T-cell (primary cell): ENCODE results near the gene CFAP46. TPM values are rescaled to one million over a fixed set of nuclear protein-coding genes. Genes with fewer than 3 reads are reported as not detected.

Experiments used
- ATAC-seq, 4 experiments: fragments of 200-7000 bp in 3 of 4; fragments of 150-1000 bp in 1 of 4; cut with Tn5 transposase; replicated peaks in 1 of 4; 1 replicate in 3 of 4; 2 replicates in 1 of 4; pipeline ENCODE4 v1.10.0; 2021; ENCODE audit warnings: moderate library complexity in 3 of 4, mild to moderate bottlenecking in 2 of 4, moderate number of reproducible peaks in 1 of 4
- CTCF ChIA-PET, 2 donors: fragments of 300-600 bp; sonication (Branson Sonifier 250); formaldehyde crosslinking; loops; one replicate each; lab custom pipeline; 2022; ENCODE audit warnings: antibody characterized with exemption in 2 of 2; lab: Charles Lee
- POLR2A ChIA-PET, 2 donors: fragments of 300-600 bp; sonication (Branson Sonifier 250); formaldehyde crosslinking; loops; one replicate each; lab custom pipeline; 2022; ENCODE audit warnings: antibody characterized with exemption in 2 of 2; lab: Charles Lee
- DNase-seq, 35 experiments: peaks; one replicate each; pipeline versions ENCODE4 v3.0.0 to v3.0.0-alpha.2; 2013 to 2023
- H3K27ac ChIP-seq: one replicate; pipeline ENCODE4 v1.5.1; 2013; ENCODE audit warnings: low read length
- H3K27me3 ChIP-seq, 2 experiments: replicated peaks in 1 of 2; 1 replicate in 1 of 2; 2 replicates in 1 of 2; pipeline versions ENCODE4 v1.6.1 to v1.7.0; 2013; ENCODE audit warnings: low read length in 1 of 2, mixed read lengths in 1 of 2; ENCODE audit not compliant: control insufficient read depth in 2 of 2, insufficient read depth in 2 of 2; ENCODE audit errors: extremely low read depth in 1 of 2
- H3K36me3 ChIP-seq, 2 donors: 1 replicate in 1 of 2; 2 replicates in 1 of 2; pipeline versions ENCODE4 v1.6.1 to v1.7.0; 2013; ENCODE audit warnings: low read length in 1 of 2; ENCODE audit not compliant: control insufficient read depth in 2 of 2, insufficient read depth in 1 of 2; ENCODE audit errors: extremely low read depth in 1 of 2
- H3K4me1 ChIP-seq, 2 experiments: 1 replicate in 1 of 2; 2 replicates in 1 of 2; pipeline versions ENCODE4 v1.6.1 to v1.7.0; 2013; ENCODE audit warnings: low read length in 2 of 2, mixed read lengths in 1 of 2; ENCODE audit not compliant: insufficient read depth in 2 of 2, control insufficient read depth in 1 of 2; ENCODE audit errors: extremely low read depth in 1 of 2
- H3K4me3 ChIP-seq, 2 donors: 1 replicate in 1 of 2; 2 replicates in 1 of 2; pipeline versions ENCODE4 v1.5.1 to v1.7.0; 2013; ENCODE audit warnings: mild to moderate bottlenecking in 2 of 2, low read length in 1 of 2, moderate library complexity in 1 of 2; ENCODE audit not compliant: control insufficient read depth in 1 of 2; ENCODE audit errors: extremely low read depth in 1 of 2
- H3K9me3 ChIP-seq: 2 replicates; pipeline ENCODE4 v1.7.0; 2013
- H3K27ac Mint-ChIP-seq, 2 donors: one replicate each; pipeline ENCODE4 v1.8.0; 2020 to 2021; ENCODE audit warnings: mild to moderate bottlenecking in 2 of 2, mixed read lengths in 2 of 2
- H3K27me3 Mint-ChIP-seq, 2 donors: one replicate each; pipeline ENCODE4 v1.8.0; 2021 to 2022; ENCODE audit warnings: mixed read lengths in 2 of 2
- H3K36me3 Mint-ChIP-seq: one replicate; pipeline ENCODE4 v1.8.0; 2021; ENCODE audit warnings: mixed read lengths
- H3K4me1 Mint-ChIP-seq, 3 donors: one replicate each; pipeline ENCODE4 v1.8.0; 2020 to 2022; ENCODE audit warnings: mixed read lengths in 3 of 3, mild to moderate bottlenecking in 1 of 3
- H3K4me3 Mint-ChIP-seq, 3 donors: one replicate each; pipeline ENCODE4 v1.8.0; 2020 to 2022; ENCODE audit warnings: mild to moderate bottlenecking in 3 of 3, mixed read lengths in 3 of 3, moderate library complexity in 3 of 3
- H3K9me3 Mint-ChIP-seq, 3 donors: one replicate each; pipeline ENCODE4 v1.8.0; 2020 to 2022; ENCODE audit warnings: mixed read lengths in 3 of 3
- WGBS: methylation state at CpG from one replicate; pipeline ENCODE4 v1.1.5; 2013; ENCODE audit warnings: missing lambda C conversion rate; ENCODE audit not compliant: insufficient coverage; 5-methylcytosine and 5-hydroxymethylcytosine counted together
- total RNA-seq, 35 experiments: library from RNA in 6 of 35; stranded (reverse) in 6 of 35; fragments of 120-200 nt in 1 of 35; gene quantifications; one replicate each; pipeline versions ENCODE4 v1.2.1 to v1.2.4 and lab custom pipeline; 2013 to 2026

Gene CFAP46
- total RNA-seq, 5 donors from 2014 or later (not counting 1 experiment from before 2014, with no cell fraction given), result not detected

GRCh38 chr10:132783940-132784865 is 158.2 kb downstream of the CFAP46 start:
- Histone ChIP-seq H3K9me3 (no peaks in the 10 kb centered on the region), H3K36me3 (peaks cover 9 to 13% of the 10 kb centered on the region in 2 donors), H3K4me3 (no peak overlapping the region), H3K27ac (no peak overlapping the region), H3K27me3 (peaks cover 3 to 50% of the 10 kb centered on the region in 2 experiments), H3K4me1 (peaks cover 0 to 4% of the 10 kb centered on the region in 2 experiments)
- Mint-ChIP-seq H3K36me3 (peaks cover 31% of the 10 kb centered on the region), H3K27ac (no peak overlapping the region), H3K9me3 (no peaks in the 10 kb centered on the region), H3K27me3 (peaks cover 0 to 19% of the 10 kb centered on the region in 2 donors), H3K4me3 (peak overlapping the region in 1 of 3 donors; percentile 46), H3K4me1 (peaks cover 0 to 4% (median 2%) of the 10 kb centered on the region in 3 donors)
- 22% methylated on average over 106 of the region's 106 CpGs for WGBS
- CTCF ChIA-PET, result no interaction called here
- no peak for DNase-seq
- POLR2A ChIA-PET, result no interaction called here
- peak in 2 of 4 experiments; percentile 8 to 24 for ATAC-seq

- Mint-ChIP-seq H3K9me3 (no peaks in the 10 kb centered on the region), H3K27ac (no peak overlapping the region), H3K4me3 (peak overlapping the region in 1 of 3 donors; percentile 46), H3K36me3 (peaks cover 33% of the 10 kb centered on the region), H3K27me3 (peaks cover 0 to 15% of the 10 kb centered on the region in 2 donors), H3K4me1 (peaks cover 0 to 4% (median 2%) of the 10 kb centered on the region in 3 donors)
- 90% methylated on average over 22 of the region's 30 CpGs for WGBS
- CTCF ChIA-PET, result no interaction called here
- Histone ChIP-seq H3K27me3 (peaks cover 3 to 48% of the 10 kb centered on the region in 2 experiments), H3K4me3 (no peak overlapping the region), H3K9me3 (no peaks in the 10 kb centered on the region), H3K36me3 (peaks cover 9 to 13% of the 10 kb centered on the region in 2 donors), H3K27ac (no peak overlapping the region), H3K4me1 (peaks cover 0 to 4% of the 10 kb centered on the region in 2 experiments)
- no peak for ATAC-seq
- POLR2A ChIA-PET, result no interaction called here
- no peak for DNase-seq
Observed at GRCh38 chr10:132783165-132783939, 159.0 kb downstream of the CFAP46 start.

GRCh38 chr10:132781556-132781955 is 160.8 kb downstream of the CFAP46 start:
- Mint-ChIP-seq H3K4me3 (no peak overlapping the region), H3K4me1 (peaks cover 0 to 4% (median 2%) of the 10 kb centered on the region in 3 donors), H3K27ac (no peak overlapping the region), H3K27me3 (peaks cover 0 to 15% of the 10 kb centered on the region in 2 donors), H3K9me3 (no peaks in the 10 kb centered on the region), H3K36me3 (peaks cover 33% of the 10 kb centered on the region)
- H3K36me3 ChIP-seq, result peaks cover 9 to 17% of the 10 kb centered on the region in 2 donors
- H3K4me1 ChIP-seq, result peaks cover 0 to 2% of the 10 kb centered on the region in 2 experiments
- ChIA-PET POLR2A (no interaction called here), CTCF (no interaction called here)
- peaks cover 3 to 32% of the 10 kb centered on the region in 2 experiments for H3K27me3 ChIP-seq
- H3K9me3 ChIP-seq, result no peaks in the 10 kb centered on the region
- H3K4me3 ChIP-seq, result no peak overlapping the region
- DNase-seq, result no peak
- WGBS, result 95% methylated on average over 20 of the region's 20 CpGs
- no peak overlapping the region for H3K27ac ChIP-seq
- ATAC-seq, result no peak

- H3K4me3 Mint-ChIP-seq, result no peak overlapping the region
- ChIA-PET CTCF (no interaction called here), POLR2A (no interaction called here)
- H3K27ac Mint-ChIP-seq, result no peak overlapping the region
- peaks cover 33% of the 10 kb centered on the region for H3K36me3 Mint-ChIP-seq
- H3K4me1 Mint-ChIP-seq, result peaks cover 0 to 4% (median 2%) of the 10 kb centered on the region in 3 donors
- Histone ChIP-seq H3K4me1 (peaks cover 0 to 2% of the 10 kb centered on the region in 2 experiments), H3K27me3 (peaks cover 3 to 31% of the 10 kb centered on the region in 2 experiments), H3K4me3 (no peak overlapping the region), H3K9me3 (no peaks in the 10 kb centered on the region), H3K27ac (no peak overlapping the region), H3K36me3 (peaks cover 9 to 22% of the 10 kb centered on the region in 2 donors)
- ATAC-seq, result no peak
- H3K9me3 Mint-ChIP-seq, result no peaks in the 10 kb centered on the region
- DNase-seq, result no peak
- WGBS, result 97% methylated on average over 11 of the region's 12 CpGs
- peaks cover 0 to 15% of the 10 kb centered on the region in 2 donors for H3K27me3 Mint-ChIP-seq
Observed at GRCh38 chr10:132780356-132780755, 162.0 kb downstream of the CFAP46 start.

GRCh38 chr10:132779549-132780294 is 162.6 kb downstream of the CFAP46 start:
- peaks cover 3 to 26% of the 10 kb centered on the region in 2 experiments for H3K27me3 ChIP-seq
- H3K4me1 Mint-ChIP-seq, result peaks cover 0 to 4% (median 2%) of the 10 kb centered on the region in 3 donors
- H3K4me1 ChIP-seq, result peaks cover 0 to 2% of the 10 kb centered on the region in 2 experiments
- H3K4me3 ChIP-seq, result no peak overlapping the region
- H3K9me3 Mint-ChIP-seq, result no peaks in the 10 kb centered on the region
- no peak overlapping the region for H3K4me3 Mint-ChIP-seq
- H3K9me3 ChIP-seq, result no peaks in the 10 kb centered on the region
- ChIA-PET CTCF (no interaction called here), POLR2A (no interaction called here)
- H3K27ac Mint-ChIP-seq, result no peak overlapping the region
- H3K36me3 ChIP-seq, result peaks cover 9 to 22% of the 10 kb centered on the region in 2 donors
- DNase-seq, result no peak
- 97% methylated on average over 34 of the region's 41 CpGs for WGBS
- H3K36me3 Mint-ChIP-seq, result peaks cover 33% of the 10 kb centered on the region
- no peak overlapping the region for H3K27ac ChIP-seq
- no peak for ATAC-seq
- H3K27me3 Mint-ChIP-seq, result peaks cover 0 to 15% of the 10 kb centered on the region in 2 donors
